GM13977 (cell line): Measurements from ENCODE around the gene STX1B.

Experiments
- DNase-seq: peaks from one replicate; pipeline ENCODE4 v3.0.0; 2012; ENCODE audit warnings: low spot score
- CTCF ChIP-seq: IDR thresholded peaks from 2 replicates; pipeline ENCODE4 v1.5.1; 2012; ENCODE audit warnings: mild to moderate bottlenecking, control low read depth; ENCODE audit not compliant: insufficient read depth; ENCODE audit errors: extremely low read depth, missing control alignments
- in situ Hi-C: fragments of 300-500 bp; cut with MboI; formaldehyde crosslinking; loops from one replicate; pipeline ENCODE4 v1.12.0; 2022; ENCODE audit warnings: low sequenced_read_pairs, low pct_unique_long_range_greater_than_20kb, mixed read lengths, inconsistent platforms; ENCODE audit not compliant: unreplicated experiment

STX1B gene

GRCh38 chr16:30996985-30997724 is 13.3 kb downstream of the STX1B start:
- in situ Hi-C loops: no loop called here
- no peak for TF ChIP-seq CTCF
- DNase-seq: peak; percentile 99

GRCh38 chr16:30996324-30996984 is 14.0 kb downstream of the STX1B start:
- in situ Hi-C loops: no loop called here
- TF ChIP-seq CTCF: no peak
- DNase-seq: no peak

- DNase-seq: no peak
- in situ Hi-C loops: no loop called here
- no peak for TF ChIP-seq CTCF
These were observed 14.5 kb downstream of the STX1B start for GRCh38 chr16:30995927-30996323.

GRCh38 chr16:30992931-30993816 is 17.3 kb downstream of the STX1B start:
- in situ Hi-C loops: no loop called here
- no peak for DNase-seq
- TF ChIP-seq CTCF: no peak

- in situ Hi-C loops: no loop called here
- no peak for TF ChIP-seq CTCF
These were observed 18.1 kb downstream of the STX1B start for GRCh38 chr16:30992276-30992780.

GRCh38 chr16:30991052-30991451 is 19.4 kb downstream of the STX1B start:
- no peak for DNase-seq
- in situ Hi-C loops: no loop called here
- TF ChIP-seq CTCF: no peak

More at GRCh38 chr16:30992276-30992780, 18.1 kb downstream of the STX1B start:
- DNase-seq: no peak
